ENCODE measurements around the gene HSD11B2.

Gene HSD11B2

GRCh38 chr16:67435758-67436164, 4.8 kb downstream of the HSD11B2 start:
- DNase-seq (ENCODE audit: low read depth in 2 of 2): no peak

DNA sequence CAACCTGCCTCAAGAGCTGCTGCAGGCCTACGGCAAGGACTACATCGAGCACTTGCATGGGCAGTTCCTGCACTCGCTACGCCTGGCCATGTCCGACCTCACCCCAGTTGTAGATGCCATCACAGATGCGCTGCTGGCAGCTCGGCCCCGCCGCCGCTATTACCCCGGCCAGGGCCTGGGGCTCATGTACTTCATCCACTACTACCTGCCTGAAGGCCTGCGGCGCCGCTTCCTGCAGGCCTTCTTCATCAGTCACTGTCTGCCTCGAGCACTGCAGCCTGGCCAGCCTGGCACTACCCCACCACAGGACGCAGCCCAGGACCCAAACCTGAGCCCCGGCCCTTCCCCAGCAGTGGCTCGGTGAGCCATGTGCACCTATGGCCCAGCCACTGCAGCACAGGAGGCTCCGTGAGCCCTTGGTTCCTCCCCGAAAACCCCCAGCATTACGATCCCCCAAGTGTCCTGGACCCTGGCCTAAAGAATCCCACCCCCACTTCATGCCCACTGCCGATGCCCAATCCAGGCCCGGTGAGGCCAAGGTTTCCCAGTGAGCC, 5.8 kb downstream of the HSD11B2 start:
- DNase-seq (ENCODE audit: low read depth in 2 of 2): no peak

DNA sequence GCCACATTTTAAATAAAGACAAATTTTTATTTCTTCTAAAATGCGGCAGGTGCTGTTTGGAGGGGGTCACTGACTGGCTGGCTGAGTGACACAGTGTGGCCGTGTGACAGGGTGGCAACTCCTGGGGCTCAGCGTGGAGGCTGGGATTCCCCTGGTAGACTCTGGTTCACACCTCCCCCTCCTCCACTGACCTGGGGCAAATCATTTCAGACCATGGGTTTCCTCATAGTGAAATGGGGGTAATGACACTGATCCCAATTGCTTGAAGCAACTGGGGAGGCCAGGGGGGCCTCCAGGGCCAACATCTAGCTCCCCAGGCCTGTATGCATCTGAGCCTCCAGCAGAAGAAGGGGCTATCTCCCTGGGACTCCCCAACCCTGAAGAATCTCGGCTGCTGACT, 6.6 kb downstream of the HSD11B2 start:
- no peak for DNase-seq (ENCODE audit: low read depth in 2 of 2)

DNA sequence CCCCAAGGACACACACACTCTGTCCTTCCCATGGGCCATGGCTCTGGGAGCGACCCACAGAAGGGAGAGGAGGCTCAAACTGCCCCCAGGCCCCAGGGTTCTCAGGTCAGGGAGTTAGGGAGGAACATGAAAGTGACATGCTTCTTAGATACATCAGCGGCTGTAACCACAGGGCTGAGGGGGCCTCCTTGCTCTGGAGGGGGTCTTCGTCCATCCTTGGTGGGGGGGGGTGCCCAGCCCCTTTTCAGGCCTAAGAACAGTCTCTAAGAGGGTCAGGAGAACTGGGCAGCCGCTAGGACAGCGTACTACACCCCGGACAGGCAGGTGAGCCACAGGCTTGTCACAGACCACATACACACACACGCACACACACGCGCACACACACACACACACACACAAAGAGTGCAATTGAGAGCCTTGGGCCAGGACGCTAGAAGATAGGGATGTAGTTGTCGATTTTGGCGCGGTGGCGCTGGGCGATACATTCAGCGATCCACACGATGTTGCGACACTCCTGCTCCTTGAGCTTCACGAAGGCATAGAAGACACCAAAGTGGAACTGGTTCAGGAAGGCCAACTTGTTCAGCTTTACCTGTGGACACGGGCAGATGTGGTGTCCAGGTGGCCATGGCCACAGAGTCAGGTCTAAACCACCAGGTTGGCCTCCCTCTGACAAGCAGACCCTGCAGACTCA, 7.3 kb downstream of the HSD11B2 start:
- DNase-seq (ENCODE audit: low read depth in 2 of 2): no peak

DNA sequence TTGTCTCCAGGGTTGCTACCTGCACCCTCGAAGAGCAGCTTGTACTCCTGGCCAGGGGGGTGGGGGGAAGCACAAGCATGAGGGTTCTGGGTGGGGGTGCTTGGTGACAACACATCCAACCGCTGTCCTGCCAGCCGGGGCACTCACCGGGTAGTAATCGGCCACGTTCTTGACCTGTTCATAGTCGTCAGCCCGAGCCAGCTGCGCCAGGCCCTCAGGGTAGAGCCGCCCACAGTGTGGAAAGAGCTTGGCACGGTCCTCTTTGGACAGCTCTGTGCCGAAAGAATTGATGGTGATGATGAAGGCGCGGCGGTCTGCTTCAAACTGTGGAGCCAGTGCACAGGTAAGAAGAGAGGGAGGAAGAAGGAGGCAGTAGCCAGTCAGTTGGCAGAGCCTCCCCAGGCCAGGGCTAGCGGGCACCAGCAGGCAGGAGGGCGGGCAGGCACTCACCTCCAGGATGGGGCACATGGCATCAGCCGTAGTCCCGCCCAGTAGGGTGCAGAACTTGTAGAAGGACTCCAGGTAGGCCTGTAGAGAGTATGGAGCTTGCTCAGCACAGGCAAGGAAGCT, 8.0 kb downstream of the HSD11B2 start:
- DNase-seq (ENCODE audit: low read depth in 2 of 2): no peak

GRCh38 chr16:67441271-67441753, 10.4 kb downstream of the HSD11B2 start:
- DNase-seq (ENCODE audit: low read depth in 2 of 2): no peak

DNA sequence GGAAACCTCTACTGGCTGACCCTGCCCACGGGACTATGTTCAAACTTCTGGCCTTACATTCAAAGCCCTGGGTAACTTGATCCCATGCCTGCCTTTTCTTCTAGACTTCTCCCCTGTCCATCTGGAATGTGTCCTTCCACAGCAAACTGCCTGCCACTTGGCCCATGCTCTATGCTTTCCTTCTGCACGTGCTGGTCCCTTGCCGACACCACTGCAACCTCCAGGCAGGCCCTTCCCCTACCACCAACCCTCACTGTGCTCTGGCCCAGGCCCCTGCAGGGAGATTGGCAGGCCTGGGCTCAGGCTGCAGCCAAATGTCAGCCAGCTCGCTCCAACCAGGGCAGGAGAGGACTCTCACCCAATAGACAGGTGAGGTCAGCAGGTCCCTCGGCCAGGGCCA, 11.0 kb downstream of the HSD11B2 start:
- no peak for DNase-seq (ENCODE audit: low read depth in 2 of 2)

GRCh38 chr16:67442581-67443255, 11.8 kb downstream of the HSD11B2 start:
- DNase-seq (ENCODE audit: low read depth in 2 of 2): no peak

GRCh38 chr16:67443265-67443664, 12.3 kb downstream of the HSD11B2 start:
- no peak for DNase-seq (ENCODE audit: low read depth in 2 of 2)

DNA sequence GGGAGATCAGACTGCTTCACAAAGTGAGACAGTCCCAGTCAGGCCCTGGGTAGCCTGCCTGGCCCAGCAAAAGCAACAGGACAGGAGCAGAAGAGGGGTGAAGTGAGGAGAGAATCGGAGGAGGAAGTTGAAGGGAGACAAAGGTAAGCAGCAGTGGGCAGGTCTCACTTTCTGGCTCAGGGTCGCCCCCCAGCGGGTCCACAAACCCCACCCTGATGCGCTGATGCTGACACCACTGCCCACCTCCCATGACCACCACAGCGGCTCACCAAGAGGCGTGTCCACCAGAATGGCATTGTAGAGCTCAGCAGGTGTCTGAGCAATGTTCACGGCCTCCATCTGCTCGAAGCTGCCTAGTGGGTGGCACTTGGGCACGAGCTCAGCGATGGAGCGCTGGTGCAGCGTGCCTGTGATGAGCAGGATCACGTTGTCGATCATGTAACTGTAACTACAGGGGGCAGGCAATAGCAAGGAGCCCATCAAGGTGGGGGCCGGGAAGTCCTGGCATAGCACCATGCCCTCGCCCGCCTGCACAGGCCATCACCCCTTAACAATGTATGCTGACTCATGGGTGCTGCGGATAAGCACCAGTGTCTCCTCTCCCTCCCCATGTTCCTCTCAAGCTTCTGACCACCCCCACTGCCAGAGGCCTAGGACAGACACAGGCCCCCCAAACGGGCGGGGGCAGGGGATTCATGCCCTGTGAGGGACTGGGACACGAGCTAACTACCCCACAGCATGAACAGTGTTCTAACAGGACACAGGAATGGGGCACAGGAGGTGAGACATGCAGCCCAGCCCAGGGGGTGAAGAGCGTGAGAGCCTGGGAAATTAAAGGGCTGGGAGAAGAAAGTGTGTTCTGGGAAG, 13.6 kb downstream of the HSD11B2 start:
- no peak for DNase-seq (ENCODE audit: low read depth in 2 of 2)

GRCh38 chr16:67445126-67445426, 14.2 kb downstream of the HSD11B2 start:
- no peak for DNase-seq (ENCODE audit: low read depth in 2 of 2)

DNA sequence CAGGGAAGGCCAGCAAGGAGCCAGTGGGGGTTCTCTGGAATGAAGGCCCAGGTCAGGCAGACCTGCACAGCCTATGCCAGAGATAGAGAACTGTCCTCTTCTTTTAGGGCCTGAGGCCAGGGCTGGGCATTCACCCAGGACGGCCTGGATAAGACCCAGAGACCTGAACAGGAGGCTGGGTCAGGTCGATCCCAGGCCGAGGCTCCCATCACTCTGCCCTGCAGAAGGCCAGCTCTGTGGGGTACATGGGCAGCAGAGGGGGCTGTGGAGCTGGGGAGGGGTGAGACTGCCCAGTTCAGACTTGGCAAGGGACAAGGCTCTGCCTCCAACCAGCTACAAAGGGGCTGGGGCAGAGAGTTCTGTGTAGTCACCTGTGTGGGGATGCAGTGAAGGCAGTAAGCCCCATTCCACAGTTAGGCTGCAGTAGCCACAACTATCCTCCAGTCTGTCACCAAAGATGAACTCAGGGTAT, 14.6 kb downstream of the HSD11B2 start:
- no peak for DNase-seq (ENCODE audit: low read depth in 2 of 2)

- DNase-seq (ENCODE audit: low read depth in 2 of 2): no peak
Observed at GRCh38 chr16:67445913-67446907, 15.3 kb downstream of the HSD11B2 start.

- DNase-seq (ENCODE audit: low read depth in 2 of 2): no peak
Observed at GRCh38 chr16:67446968-67447507, 16.1 kb downstream of the HSD11B2 start.

DNA sequence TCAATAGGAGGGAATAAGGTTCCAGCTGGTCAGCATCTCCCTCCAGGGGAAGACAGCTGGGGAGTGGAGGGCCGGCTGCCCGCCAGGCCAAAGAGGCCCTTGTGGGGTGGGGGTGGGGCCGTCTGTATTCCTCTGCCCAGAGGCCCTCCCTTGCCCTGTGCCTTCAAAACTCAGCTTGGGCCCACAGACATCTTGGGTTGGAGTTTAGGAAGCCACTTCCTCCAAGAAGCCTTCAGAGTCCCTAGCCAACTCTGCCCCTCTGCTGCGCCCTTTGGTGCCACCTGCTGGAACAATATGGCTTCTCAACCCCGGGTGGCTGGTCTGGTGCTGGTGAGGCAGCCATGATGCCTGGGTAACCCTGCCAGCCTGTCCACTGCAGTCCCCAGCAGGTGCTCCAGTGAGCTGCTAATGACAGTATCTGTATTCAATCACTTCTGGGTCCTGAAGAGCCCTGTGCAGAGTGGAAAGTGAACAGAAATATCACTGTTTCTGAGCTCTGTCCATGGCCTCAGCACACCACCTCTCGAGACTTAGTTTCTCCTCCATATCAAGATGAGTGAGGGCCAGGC, 16.7 kb downstream of the HSD11B2 start:
- DNase-seq (ENCODE audit: low read depth in 2 of 2): no peak

GRCh38 chr16:67448580-67448979, 17.7 kb downstream of the HSD11B2 start:
- no peak for DNase-seq (ENCODE audit: low read depth in 2 of 2)

DNA sequence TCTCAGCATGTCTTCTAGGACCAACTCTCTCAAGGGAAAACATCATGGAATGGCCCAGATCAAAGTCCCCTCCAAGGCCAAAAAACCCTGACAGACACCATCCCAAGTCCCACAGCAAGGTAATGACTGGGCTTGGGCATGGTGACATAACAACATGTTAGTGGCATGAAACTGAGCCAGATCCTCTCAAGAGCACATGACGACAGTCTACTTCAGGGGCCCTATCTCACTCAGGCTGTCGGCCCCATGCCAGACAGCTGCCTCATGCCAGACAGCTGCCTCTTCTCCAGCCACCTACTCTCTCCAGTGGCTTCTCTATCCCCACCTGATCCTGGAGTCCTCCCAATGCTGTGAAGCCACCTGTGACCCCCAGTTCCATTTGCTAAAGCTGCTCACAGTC, 18.4 kb downstream of the HSD11B2 start:
- DNase-seq (ENCODE audit: low read depth in 2 of 2): no peak

- DNase-seq (ENCODE audit: low read depth in 2 of 2): no peak
Observed at GRCh38 chr16:67449739-67450138, 18.8 kb downstream of the HSD11B2 start.

DNA sequence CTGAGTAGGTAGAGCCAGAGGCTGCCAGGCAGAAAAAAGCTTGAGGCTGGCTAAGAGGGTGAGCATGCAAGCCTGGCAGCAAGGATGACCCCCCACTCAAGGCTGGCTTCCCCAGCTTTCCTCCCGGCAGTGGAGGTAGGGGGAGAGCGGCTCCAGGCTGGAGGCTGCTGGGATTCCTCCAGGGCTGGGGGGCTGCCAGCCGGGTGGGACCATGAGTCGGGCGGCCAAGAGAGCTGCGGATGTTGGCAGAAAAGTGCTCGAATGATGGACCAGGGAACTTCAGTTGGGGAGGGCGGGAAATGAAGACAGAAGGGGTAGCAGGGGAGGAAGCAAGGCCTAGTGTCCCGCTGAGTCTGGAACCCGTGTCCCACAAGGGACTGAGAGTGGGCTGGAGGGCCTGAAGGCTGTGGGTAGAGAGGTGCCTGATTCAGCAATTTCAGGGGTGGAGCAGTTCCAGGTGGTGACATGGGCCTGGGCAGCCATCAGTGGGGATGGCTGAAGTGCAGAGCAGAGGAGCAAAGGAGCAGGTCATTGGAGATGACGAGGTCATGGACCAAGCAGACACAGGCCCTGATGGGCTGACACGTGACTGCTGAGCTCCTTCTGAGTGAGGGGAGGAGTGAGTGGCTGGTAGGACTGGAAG, 20.3 kb downstream of the HSD11B2 start:
- no peak for DNase-seq (ENCODE audit: low read depth in 2 of 2)
